Liver (tissue), 9 donors: Measurements from ENCODE around the gene ASIC4. TPM values are rescaled to one million over a fixed set of nuclear protein-coding genes. Genes with fewer than 3 reads are reported as not detected.

ENCODE experiments used
- DNase-seq: peaks from one replicate; pipeline ENCODE4 v3.0.0-alpha.2; 2017; ENCODE audit warnings: low spot score
- H3K27ac ChIP-seq, 2 donors: one replicate each; pipeline ENCODE4 v1.7.0; 2013; ENCODE audit warnings: inconsistent platforms in 2 of 2, low read length in 2 of 2, control low read depth in 1 of 2, low read depth in 1 of 2, mild to moderate bottlenecking in 1 of 2
- H3K27me3 ChIP-seq, 4 donors: one replicate each; pipeline versions ENCODE4 v1.6.1 to v1.7.0; 2013; ENCODE audit warnings: low read length in 3 of 4, inconsistent platforms in 1 of 4, mild to moderate bottlenecking in 1 of 4, moderate library complexity in 1 of 4; ENCODE audit not compliant: control insufficient read depth in 4 of 4, insufficient read depth in 4 of 4
- H3K36me3 ChIP-seq, 4 donors: one replicate each; pipeline versions ENCODE4 v1.6.1 to v1.7.0; 2013; ENCODE audit warnings: low read length in 3 of 4, mild to moderate bottlenecking in 3 of 4, low read depth in 1 of 4, moderate library complexity in 1 of 4; ENCODE audit not compliant: control insufficient read depth in 4 of 4, insufficient read depth in 3 of 4
- H3K4me1 ChIP-seq, 4 donors: one replicate each; pipeline versions ENCODE4 v1.6.1 to v1.7.0; 2013; ENCODE audit warnings: low read length in 3 of 4, mild to moderate bottlenecking in 3 of 4, moderate library complexity in 1 of 4; ENCODE audit not compliant: control insufficient read depth in 4 of 4, insufficient read depth in 4 of 4
- H3K4me3 ChIP-seq, 3 donors: one replicate each; pipeline versions ENCODE4 v1.6.1 to v1.7.0; 2013; ENCODE audit warnings: low read length in 3 of 3, control low read depth in 1 of 3, low read depth in 1 of 3, mild to moderate bottlenecking in 1 of 3
- H3K9ac ChIP-seq, 2 donors: one replicate each; pipeline ENCODE4 v1.7.0; 2013; ENCODE audit warnings: low read length in 2 of 2, mild to moderate bottlenecking in 2 of 2, moderate library complexity in 2 of 2, control low read depth in 1 of 2, low read depth in 1 of 2
- H3K9me3 ChIP-seq, 4 donors: one replicate each; pipeline versions ENCODE4 v1.6.1 to v1.7.0; 2013; ENCODE audit warnings: low read length in 3 of 4; ENCODE audit not compliant: control insufficient read depth in 4 of 4
- CTCF ChIP-seq: fragments of 150-350 bp; IDR thresholded peaks from 2 replicates; pipeline ENCODE4 v1.5.1; 2017; ENCODE audit warnings: improper control_type of control experiment, low read depth, low read length; ENCODE audit not compliant: missing input control
- EGR1 ChIP-seq, 2 donors: IDR thresholded peaks; 2 replicates each; pipeline ENCODE4 v1.6.1; 2016 to 2018; ENCODE audit warnings: antibody characterized with exemption in 2 of 2, low read depth in 2 of 2
- FOXA1 ChIP-seq: IDR thresholded peaks from 2 replicates; pipeline ENCODE4 v1.6.1; 2016; ENCODE audit warnings: antibody characterized with exemption
- FOXA2 ChIP-seq: IDR thresholded peaks from 2 replicates; pipeline ENCODE4 v1.6.1; 2016; ENCODE audit warnings: antibody characterized with exemption
- GABPA ChIP-seq, 2 donors: IDR thresholded peaks in 1 of 2; conservative IDR thresholded peaks in 1 of 2; 2 replicates each; pipeline ENCODE4 v1.6.1; 2016; ENCODE audit warnings: antibody characterized with exemption in 2 of 2, mild to moderate bottlenecking in 1 of 2, moderate library complexity in 1 of 2
- HNF4A ChIP-seq, 2 donors: conservative IDR thresholded peaks; 2 replicates each; pipeline ENCODE4 v1.6.1; 2016; ENCODE audit warnings: antibody characterized with exemption in 2 of 2, mild to moderate bottlenecking in 2 of 2
- HNF4G ChIP-seq: IDR thresholded peaks from 2 replicates; pipeline ENCODE4 v1.6.1; 2016; ENCODE audit warnings: antibody characterized with exemption
- JUND ChIP-seq, 2 donors: IDR thresholded peaks; 2 replicates each; pipeline ENCODE4 v1.6.1; 2016; ENCODE audit warnings: antibody characterized with exemption in 2 of 2
- MAX ChIP-seq: IDR thresholded peaks from 2 replicates; pipeline ENCODE4 v1.6.1; 2016; ENCODE audit warnings: antibody characterized with exemption
- NR2F2 ChIP-seq: IDR thresholded peaks from 2 replicates; pipeline ENCODE4 v1.6.1; 2016; ENCODE audit warnings: antibody characterized with exemption
- RAD21 ChIP-seq, 2 donors: IDR thresholded peaks; 2 replicates each; pipeline ENCODE4 v1.6.1; 2016; ENCODE audit warnings: antibody characterized with exemption in 2 of 2, mild to moderate bottlenecking in 2 of 2
- RXRA ChIP-seq, 2 donors: IDR thresholded peaks; 2 replicates each; pipeline ENCODE4 v1.6.1; 2017 to 2018; ENCODE audit warnings: antibody characterized with exemption in 2 of 2, mild to moderate bottlenecking in 1 of 2
- SP1 ChIP-seq: IDR thresholded peaks from 2 replicates; pipeline ENCODE4 v1.6.1; 2018; ENCODE audit warnings: antibody characterized with exemption, mild to moderate bottlenecking
- TAF1 ChIP-seq: conservative IDR thresholded peaks from 2 replicates; pipeline ENCODE4 v1.6.1; 2016; ENCODE audit warnings: antibody characterized with exemption, mild to moderate bottlenecking
- YY1 ChIP-seq: IDR thresholded peaks from 2 replicates; pipeline ENCODE4 v1.6.1; 2016; ENCODE audit warnings: antibody characterized with exemption, mild to moderate bottlenecking
- ZBTB33 ChIP-seq: IDR thresholded peaks from 2 replicates; pipeline ENCODE4 v1.6.1; 2016; ENCODE audit warnings: antibody characterized with exemption
- WGBS: extraction: QIAGEN DNeasy Blood & Tissue Kit; methylation state at CpG from one replicate; pipeline ENCODE4 v1.1.7; 2013; 5-methylcytosine and 5-hydroxymethylcytosine counted together
- polyA plus RNA-seq, 2 donors: library from polyadenylated mRNA; stranded (reverse) in 1 of 2; unstranded in 1 of 2; fragments of 200-250 nt in 1 of 2; fragments of >200 nt in 1 of 2; fragmentation: Nextera tagmentation in 1 of 2; extraction: Ambion mirVana in 1 of 2; gene quantifications; one replicate each; pipeline versions ENCODE4 v1.2.1 to v1.2.3, GENCODE V29; 2013 to 2015
- total RNA-seq, 2 donors: library from RNA; depleted of rRNA; stranded (reverse); fragments of >200 nt; gene quantifications; one replicate each; pipeline ENCODE4 v1.2.3, GENCODE V29; 2014
- TF ChIP-seq, protein P1 (sequence below): IDR thresholded peaks from 2 replicates; pipeline ENCODE4 v1.6.1; 2016; ENCODE audit warnings: antibody characterized with exemption
- TF ChIP-seq, protein P2 (sequence below): IDR thresholded peaks from 2 replicates; pipeline ENCODE4 v1.6.1; 2016; ENCODE audit warnings: antibody characterized with exemption, mild to moderate bottlenecking
- donor health status: healthy.
- donor health status: healthy.
- donor health status: healthy.
- donor health status: healthy.
- donor health status: healthy.

ASIC4 gene
- total and polyA plus RNA-seq, 4 donors, result 0.08 to 1.5 TPM; not detected in 2

DNA sequence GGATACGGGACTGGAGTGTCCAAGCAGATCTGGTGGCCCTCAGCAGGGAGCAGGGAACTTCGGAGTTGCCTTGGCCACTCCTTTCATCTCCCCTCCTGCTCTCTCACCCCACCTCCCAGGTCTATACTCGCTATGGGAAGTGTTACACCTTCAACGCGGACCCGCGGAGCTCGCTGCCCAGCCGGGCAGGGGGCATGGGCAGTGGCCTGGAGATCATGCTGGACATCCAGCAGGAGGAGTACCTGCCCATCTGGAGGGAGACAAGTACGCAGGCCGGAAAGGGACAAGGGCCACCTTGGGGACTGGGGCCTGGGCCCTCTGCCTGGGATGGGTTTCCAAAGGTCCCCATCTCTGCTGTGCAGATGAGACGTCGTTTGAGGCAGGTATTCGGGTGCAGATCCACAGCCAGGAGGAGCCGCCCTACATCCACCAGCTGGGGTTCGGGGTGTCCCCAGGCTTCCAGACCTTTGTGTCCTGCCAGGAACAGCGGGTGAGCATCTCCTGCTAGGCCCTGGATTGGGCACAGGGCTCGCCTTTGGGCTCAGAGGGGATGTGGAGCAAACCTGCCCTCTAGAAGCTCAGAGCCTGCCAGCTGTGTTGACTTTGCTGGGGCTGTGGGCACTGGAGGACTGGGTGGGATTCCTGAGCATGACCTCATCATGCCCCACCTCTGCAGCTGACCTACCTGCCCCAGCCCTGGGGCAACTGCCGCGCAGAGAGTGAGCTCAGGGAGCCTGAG lies 17.5 kb downstream of the ASIC4 start:
- Histone ChIP-seq H3K4me3 (no peak overlapping the region), H3K27ac (no peak overlapping the region), H3K9ac (no peak overlapping the region), H3K9me3 (no peaks in the 10 kb centered on the region), H3K4me1 (no peaks in the 10 kb centered on the region), H3K36me3 (no peaks in the 10 kb centered on the region), H3K27me3 (peaks cover 0 to 5% (median 4%) of the 10 kb centered on the region in 4 donors)
- no peak for DNase-seq
- no peak for TF ChIP-seq GABPA (IDR thresholded peaks at IDR 0.05 in 1 of 2, conservative IDR thresholded peaks at IDR 0.05 in 1 of 2)
- no peak for TF ChIP-seq RXRA (IDR thresholded peaks at IDR 0.05)
- TF ChIP-seq, protein P1, sequence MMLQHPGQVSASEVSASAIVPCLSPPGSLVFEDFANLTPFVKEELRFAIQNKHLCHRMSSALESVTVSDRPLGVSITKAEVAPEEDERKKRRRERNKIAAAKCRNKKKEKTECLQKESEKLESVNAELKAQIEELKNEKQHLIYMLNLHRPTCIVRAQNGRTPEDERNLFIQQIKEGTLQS, result no peak
- TF ChIP-seq, protein P2, sequence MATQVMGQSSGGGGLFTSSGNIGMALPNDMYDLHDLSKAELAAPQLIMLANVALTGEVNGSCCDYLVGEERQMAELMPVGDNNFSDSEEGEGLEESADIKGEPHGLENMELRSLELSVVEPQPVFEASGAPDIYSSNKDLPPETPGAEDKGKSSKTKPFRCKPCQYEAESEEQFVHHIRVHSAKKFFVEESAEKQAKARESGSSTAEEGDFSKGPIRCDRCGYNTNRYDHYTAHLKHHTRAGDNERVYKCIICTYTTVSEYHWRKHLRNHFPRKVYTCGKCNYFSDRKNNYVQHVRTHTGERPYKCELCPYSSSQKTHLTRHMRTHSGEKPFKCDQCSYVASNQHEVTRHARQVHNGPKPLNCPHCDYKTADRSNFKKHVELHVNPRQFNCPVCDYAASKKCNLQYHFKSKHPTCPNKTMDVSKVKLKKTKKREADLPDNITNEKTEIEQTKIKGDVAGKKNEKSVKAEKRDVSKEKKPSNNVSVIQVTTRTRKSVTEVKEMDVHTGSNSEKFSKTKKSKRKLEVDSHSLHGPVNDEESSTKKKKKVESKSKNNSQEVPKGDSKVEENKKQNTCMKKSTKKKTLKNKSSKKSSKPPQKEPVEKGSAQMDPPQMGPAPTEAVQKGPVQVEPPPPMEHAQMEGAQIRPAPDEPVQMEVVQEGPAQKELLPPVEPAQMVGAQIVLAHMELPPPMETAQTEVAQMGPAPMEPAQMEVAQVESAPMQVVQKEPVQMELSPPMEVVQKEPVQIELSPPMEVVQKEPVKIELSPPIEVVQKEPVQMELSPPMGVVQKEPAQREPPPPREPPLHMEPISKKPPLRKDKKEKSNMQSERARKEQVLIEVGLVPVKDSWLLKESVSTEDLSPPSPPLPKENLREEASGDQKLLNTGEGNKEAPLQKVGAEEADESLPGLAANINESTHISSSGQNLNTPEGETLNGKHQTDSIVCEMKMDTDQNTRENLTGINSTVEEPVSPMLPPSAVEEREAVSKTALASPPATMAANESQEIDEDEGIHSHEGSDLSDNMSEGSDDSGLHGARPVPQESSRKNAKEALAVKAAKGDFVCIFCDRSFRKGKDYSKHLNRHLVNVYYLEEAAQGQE, result no peak
- TF ChIP-seq JUND (IDR thresholded peaks at IDR 0.05), result no peak
- TF ChIP-seq FOXA2, result no peak
- TF ChIP-seq MAX, result no peak
- TF ChIP-seq HNF4A (conservative IDR thresholded peaks at IDR 0.05), result no peak
- no peak for TF ChIP-seq EGR1 (IDR thresholded peaks at IDR 0.05; ENCODE audit: low read depth in 2 of 2)
- TF ChIP-seq TAF1, result no peak
- WGBS, result 68% methylated on average over 20 of the region's 20 CpGs

DNA sequence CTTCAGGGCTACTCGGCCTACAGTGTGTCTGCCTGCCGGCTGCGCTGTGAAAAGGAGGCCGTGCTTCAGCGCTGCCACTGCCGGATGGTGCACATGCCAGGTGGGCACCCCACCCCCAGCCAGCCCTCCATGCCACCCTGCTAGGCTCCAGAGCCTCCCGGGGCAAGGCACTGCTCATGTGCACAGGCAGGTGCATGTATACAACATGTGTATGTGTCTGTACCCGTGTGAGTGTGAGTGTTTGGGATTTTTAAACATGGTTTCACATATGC lies 18.0 kb downstream of the ASIC4 start:
- Histone ChIP-seq H3K36me3 (no peaks in the 10 kb centered on the region), H3K9me3 (no peaks in the 10 kb centered on the region), H3K27me3 (peaks cover 0 to 5% (median 4%) of the 10 kb centered on the region in 4 donors), H3K9ac (no peak overlapping the region), H3K4me1 (no peaks in the 10 kb centered on the region), H3K4me3 (no peak overlapping the region), H3K27ac (no peak overlapping the region)
- TF ChIP-seq EGR1 (IDR thresholded peaks at IDR 0.05; ENCODE audit: low read depth in 2 of 2) (no peak), RXRA (IDR thresholded peaks at IDR 0.05) (no peak), CTCF (no peak), FOXA1 (no peak), HNF4A (conservative IDR thresholded peaks at IDR 0.05) (no peak), SP1 (no peak), ZBTB33 (no peak), TAF1 (no peak), GABPA (IDR thresholded peaks at IDR 0.05 in 1 of 2, conservative IDR thresholded peaks at IDR 0.05 in 1 of 2) (no peak), NR2F2 (no peak), HNF4G (no peak), RAD21 (IDR thresholded peaks at IDR 0.05) (no peak), YY1 (no peak), MAX (no peak), FOXA2 (no peak)
- TF ChIP-seq, protein P1, result no peak
- DNase-seq, result no peak
- 80% methylated on average over 8 of the region's 8 CpGs for WGBS
